ENCODE measurements around the gene PRPF4. TPM values are rescaled to one million over a fixed set of nuclear protein-coding genes. Genes with fewer than 3 reads are reported as not detected.
"Not testable (repeated sequence)": the region's sequence is repeated elsewhere in the genome, so short reads cannot be mapped to it uniquely, and the experiment has no call there.

Gene PRPF4
- total RNA-seq: 10 to 100 TPM; 30.6 to 32.4 TPM

GRCh38 chr9:113275157-113276131 is at the start of gene PRPF4, which contains the start of gene CDC26:
TSS of gene PRPF4 (plus strand) at chr9:113275658. CDS start at chr9:113275744, 86 bp downstream.
TSS of gene CDC26 (minus strand) at chr9:113275572. CDS start at chr9:113272507, 3,065 bp downstream.
- no peaks in the 10 kb centered on the region for H3K9me3 Mint-ChIP-seq

GRCh38 chr9:113227436-113227835 is 48.0 kb upstream of the PRPF4 start:
- Mint-ChIP-seq H3K9me3 (no peaks in the 10 kb centered on the region), H3K4me1 (peaks cover 30% of the 10 kb centered on the region), H3K36me3 (ENCODE audit: low read depth) (peaks cover 9% of the 10 kb centered on the region), H3K27me3 (no peaks in the 10 kb centered on the region), H3K27ac (no peak overlapping the region), H3K4me3 (no peak overlapping the region)
- ChIA-PET CTCF (interaction anchor here (0.6 kb wide), 1 partner anchor 57 kb away, joined by 3 read pairs; no protein-coding TSS in a partner anchor), POLR2A (no interaction called here)
- DNase-seq: no peak

More at GRCh38 chr9:113275157-113276131, at the start of gene PRPF4, which contains the start of gene CDC26:
- POLR2A ChIA-PET: interaction anchor here (0.6 kb wide), 2 partner anchors 22 to 130 kb away, joined by 3 to 6 read pairs; no protein-coding TSS in a partner anchor
- DNase-seq: peak; percentile 97
- peaks cover 37% of the 10 kb centered on the region for H3K4me1 Mint-ChIP-seq
- CTCF ChIA-PET: interaction anchor here (0.6 to 2.4 kb wide), 18 partner anchors 11 to 1644 kb away, joined by 3 to 11 read pairs (median 4); partner anchors contain the start of genes ALAD, BSPRY, C9orf43 and DNAJC25
- no peak within 1 kb of the TSS for H3K4me3 Mint-ChIP-seq
- H3K27ac Mint-ChIP-seq: no peak within 1 kb of the TSS
- no peaks in the 10 kb centered on the region for H3K27me3 Mint-ChIP-seq
- peaks cover 36% of the 10 kb centered on the region for H3K36me3 Mint-ChIP-seq (ENCODE audit: low read depth)

- no peaks in the 10 kb centered on the region for H3K9me3 Mint-ChIP-seq
- H3K36me3 Mint-ChIP-seq (ENCODE audit: low read depth): peaks cover 9% of the 10 kb centered on the region
- no peak overlapping the region for H3K27ac Mint-ChIP-seq
- no peak overlapping the region for H3K4me3 Mint-ChIP-seq
- H3K4me1 Mint-ChIP-seq: peaks cover 30% of the 10 kb centered on the region
- ChIA-PET CTCF (no interaction called here), POLR2A (no interaction called here)
- no peaks in the 10 kb centered on the region for H3K27me3 Mint-ChIP-seq
- DNase-seq: no peak
Observed at GRCh38 chr9:113228130-113228665, 47.3 kb upstream of the PRPF4 start.

- DNase-seq: no peak
- no peaks in the 10 kb centered on the region for H3K9me3 Mint-ChIP-seq
- ChIA-PET CTCF (interaction anchor here (0.7 to 1.0 kb wide), 3 partner anchors 28 to 426 kb away, joined by 3 to 4 read pairs (median 3); no protein-coding TSS in a partner anchor), POLR2A (no interaction called here)
- H3K4me3 Mint-ChIP-seq: no peak overlapping the region
- peaks cover 5% of the 10 kb centered on the region for H3K36me3 Mint-ChIP-seq (ENCODE audit: low read depth)
- H3K27me3 Mint-ChIP-seq: no peaks in the 10 kb centered on the region
- H3K4me1 Mint-ChIP-seq: peaks cover 29% of the 10 kb centered on the region
- H3K27ac Mint-ChIP-seq: no peak overlapping the region
Observed at GRCh38 chr9:113231701-113232100, 43.8 kb upstream of the PRPF4 start.

- POLR2A ChIA-PET; H3K36me3 Mint-ChIP-seq (ENCODE audit: low read depth); H3K9me3 Mint-ChIP-seq; H3K27me3 Mint-ChIP-seq; DNase-seq; H3K27ac Mint-ChIP-seq; H3K4me3 Mint-ChIP-seq: not testable (repeated sequence)
- CTCF ChIA-PET: interaction anchor here (0.6 kb wide), 1 partner anchor 11 kb away, joined by 3 read pairs; no protein-coding TSS in a partner anchor
- H3K4me1 Mint-ChIP-seq: peaks cover 29% of the 10 kb centered on the region
Observed at GRCh38 chr9:113235701-113236255, 39.7 kb upstream of the PRPF4 start.

GRCh38 chr9:113237026-113237425 is 38.4 kb upstream of the PRPF4 start:
- H3K4me1 Mint-ChIP-seq: peaks cover 26% of the 10 kb centered on the region
- no peak overlapping the region for H3K27ac Mint-ChIP-seq
- ChIA-PET POLR2A (no interaction called here), CTCF (interaction anchor here (1.5 kb wide), 1 partner anchor 37 kb away, joined by 3 read pairs; no protein-coding TSS in a partner anchor)
- no peaks in the 10 kb centered on the region for H3K27me3 Mint-ChIP-seq
- no peaks in the 10 kb centered on the region for H3K36me3 Mint-ChIP-seq (ENCODE audit: low read depth)
- H3K4me3 Mint-ChIP-seq: no peak overlapping the region
- no peaks in the 10 kb centered on the region for H3K9me3 Mint-ChIP-seq
- no peak for DNase-seq

- no peaks in the 10 kb centered on the region for H3K36me3 Mint-ChIP-seq (ENCODE audit: low read depth)
- H3K4me1 Mint-ChIP-seq: peaks cover 14% of the 10 kb centered on the region
- ChIA-PET POLR2A (no interaction called here), CTCF (interaction anchor here (1.5 kb wide), 1 partner anchor 35 kb away, joined by 3 read pairs; no protein-coding TSS in a partner anchor)
- no peak overlapping the region for H3K27ac Mint-ChIP-seq
- H3K27me3 Mint-ChIP-seq: no peaks in the 10 kb centered on the region
- no peak for DNase-seq
- H3K9me3 Mint-ChIP-seq: no peaks in the 10 kb centered on the region
- H3K4me3 Mint-ChIP-seq: no peak overlapping the region
Observed at GRCh38 chr9:113238202-113238858, 37.1 kb upstream of the PRPF4 start.

GRCh38 chr9:113238859-113239232 is 36.6 kb upstream of the PRPF4 start:
- POLR2A ChIA-PET: no interaction called here

GRCh38 chr9:113241161-113241560 is 34.3 kb upstream of the PRPF4 start:
- Mint-ChIP-seq H3K36me3 (ENCODE audit: low read depth) (no peaks in the 10 kb centered on the region), H3K27ac (no peak overlapping the region), H3K9me3 (no peaks in the 10 kb centered on the region), H3K4me3 (no peak overlapping the region), H3K4me1 (peaks cover 10% of the 10 kb centered on the region), H3K27me3 (no peaks in the 10 kb centered on the region)
- CTCF ChIA-PET: interaction anchor here (0.7 to 1.2 kb wide), 3 partner anchors 19 to 185 kb away, joined by 3 to 5 read pairs (median 3); no protein-coding TSS in a partner anchor
- no peak for DNase-seq
- POLR2A ChIA-PET: no interaction called here

More at GRCh38 chr9:113238859-113239232, 36.6 kb upstream of the PRPF4 start:
- Mint-ChIP-seq H3K27ac (no peak overlapping the region), H3K4me1 (peaks cover 11% of the 10 kb centered on the region), H3K36me3 (ENCODE audit: low read depth) (no peaks in the 10 kb centered on the region), H3K27me3 (no peaks in the 10 kb centered on the region), H3K9me3 (no peaks in the 10 kb centered on the region), H3K4me3 (no peak overlapping the region)
- DNase-seq: no peak
- CTCF ChIA-PET: no interaction called here

GRCh38 chr9:113244556-113244955 is 30.9 kb upstream of the PRPF4 start:
- Mint-ChIP-seq H3K27me3 (no peaks in the 10 kb centered on the region), H3K4me3 (no peak overlapping the region), H3K9me3 (no peaks in the 10 kb centered on the region), H3K27ac (peak overlapping the region; percentile 19), H3K4me1 (no peaks in the 10 kb centered on the region), H3K36me3 (ENCODE audit: low read depth) (peaks cover 2% of the 10 kb centered on the region)
- no peak for DNase-seq
- POLR2A ChIA-PET: no interaction called here
- CTCF ChIA-PET: interaction anchor here (1.3 kb wide), 1 partner anchor 23 kb away, joined by 4 read pairs; the partner anchor contains the start of genes FKBP15 and SLC31A1

GRCh38 chr9:113245894-113246293 is 29.6 kb upstream of the PRPF4 start:
- H3K27ac Mint-ChIP-seq: no peak overlapping the region
- H3K9me3 Mint-ChIP-seq: peaks cover 3% of the 10 kb centered on the region
- H3K36me3 Mint-ChIP-seq (ENCODE audit: low read depth): peaks cover 5% of the 10 kb centered on the region
- POLR2A ChIA-PET: no interaction called here
- no peaks in the 10 kb centered on the region for H3K4me1 Mint-ChIP-seq
- no peaks in the 10 kb centered on the region for H3K27me3 Mint-ChIP-seq
- no peak for DNase-seq
- no peak overlapping the region for H3K4me3 Mint-ChIP-seq
- CTCF ChIA-PET: interaction anchor here (1.3 kb wide), 1 partner anchor 25 kb away, joined by 4 read pairs; the partner anchor contains the start of genes FKBP15 and SLC31A1

GRCh38 chr9:113246928-113247327 is 28.5 kb upstream of the PRPF4 start:
- ChIA-PET POLR2A (no interaction called here), CTCF (no interaction called here)
- peaks cover 5% of the 10 kb centered on the region for H3K36me3 Mint-ChIP-seq (ENCODE audit: low read depth)
- H3K27me3 Mint-ChIP-seq: no peaks in the 10 kb centered on the region
- peaks cover 3% of the 10 kb centered on the region for H3K9me3 Mint-ChIP-seq
- H3K27ac Mint-ChIP-seq: no peak overlapping the region
- no peak for DNase-seq
- no peaks in the 10 kb centered on the region for H3K4me1 Mint-ChIP-seq
- H3K4me3 Mint-ChIP-seq: no peak overlapping the region

Measured in activated CD4-positive, alpha-beta T cell treated with anti-CD3 and anti-CD28 coated beads, Interleukin-2, amount 10 ng/mL, durations not matched to agents 7 days and 5 days (primary cell).